Astrocyte of the cerebellum (primary cell): Measurements from ENCODE around the gene FKBP1A.

Experiments
- DNase-seq: peaks from one replicate; pipeline ENCODE4 v3.0.0-alpha.2; 2011; ENCODE audit warnings: low read depth
- H3K4me3 ChIP-seq: 2 replicates; pipeline ENCODE4 v1.5.1; 2011; ENCODE audit warnings: mild to moderate bottlenecking, low read depth, low read length, moderate library complexity
- CTCF ChIP-seq: IDR thresholded peaks from 2 replicates; pipeline ENCODE4 v1.5.1; 2012; ENCODE audit warnings: low read length, low read depth, moderate library complexity, mild to moderate bottlenecking; ENCODE audit errors: missing control alignments
- in situ Hi-C: cut with HindIII; loops from 2 replicates; pipeline ENCODE4 v1.10.0; 2017; ENCODE audit warnings: low sequenced_read_pairs

Gene FKBP1A

GRCh38 chr20:1389703-1390580, 2.9 kb downstream of the FKBP1A start:
- in situ Hi-C loops = loop anchor here (5.0 kb wide), 1 partner anchor 62 kb away; no protein-coding TSS in a partner anchor
- no peak overlapping the region for H3K4me3 ChIP-seq
- no peak for DNase-seq
- no peak for TF ChIP-seq CTCF

GRCh38 chr20:1388741-1389483, 3.9 kb downstream of the FKBP1A start:
- TF ChIP-seq CTCF = no peak
- in situ Hi-C loops = no loop called here
- no peak for DNase-seq
- H3K4me3 ChIP-seq = no peak overlapping the region

GRCh38 chr20:1388253-1388652, 4.6 kb downstream of the FKBP1A start:
- no peak for TF ChIP-seq CTCF
- H3K4me3 ChIP-seq = no peak overlapping the region
- DNase-seq = no peak
- in situ Hi-C loops = no loop called here

GRCh38 chr20:1386323-1386722, 6.5 kb downstream of the FKBP1A start:
- H3K4me3 ChIP-seq = no peak overlapping the region
- DNase-seq = no peak
- TF ChIP-seq CTCF = no peak
- in situ Hi-C loops = no loop called here

- H3K4me3 ChIP-seq = no peak overlapping the region
- DNase-seq = no peak
- in situ Hi-C loops = no loop called here
- TF ChIP-seq CTCF = no peak
Measured at GRCh38 chr20:1383623-1384404, 9.0 kb downstream of the FKBP1A start.

- TF ChIP-seq CTCF = no peak
- in situ Hi-C loops = no loop called here
- no peak for DNase-seq
- H3K4me3 ChIP-seq = no peak overlapping the region
Measured at GRCh38 chr20:1382670-1383069, 10.2 kb downstream of the FKBP1A start.
